ENCODE results near the gene DLL3.
A peak's percentile ranks its signal among the peaks of the same experiment; 100 is the strongest.

Gene DLL3

GRCh38 chr19:39518458-39518857 is 19.7 kb downstream of the DLL3 start:
- no peak for DNase-seq

- no peak for DNase-seq
Observed at GRCh38 chr19:39518975-39519374, 20.2 kb downstream of the DLL3 start.

- DNase-seq: no peak
Observed at GRCh38 chr19:39520541-39521484, 22.1 kb downstream of the DLL3 start.

GRCh38 chr19:39524495-39524894 is 25.7 kb downstream of the DLL3 start:
- DNase-seq: no peak

GRCh38 chr19:39525205-39525604 is 26.5 kb downstream of the DLL3 start:
- DNase-seq: no peak

GRCh38 chr19:39531834-39532232 is 33.1 kb downstream of the DLL3 start:
- no peak for DNase-seq

- DNase-seq: peak; percentile 93
Observed at GRCh38 chr19:39532233-39533002, 33.7 kb downstream of the DLL3 start, which contains the start of gene EID2B. TSS of gene EID2B (minus strand) at chr19:39532852. CDS start at chr19:39532802, 50 bp downstream.

- no peak for DNase-seq
Observed at GRCh38 chr19:39533003-39533512, 34.3 kb downstream of the DLL3 start.

GRCh38 chr19:39533791-39534190 is 35.0 kb downstream of the DLL3 start:
- DNase-seq: no peak

GRCh38 chr19:39539165-39539517 is 40.4 kb downstream of the DLL3 start:
- DNase-seq: peak; percentile 50

GRCh38 chr19:39539518-39540332 is 41.0 kb downstream of the DLL3 start, which contains the start of gene EID2:
TSS of gene EID2 (minus strand) at chr19:39540161. CDS start at chr19:39540079, 82 bp downstream.
- peak; percentile 90 for DNase-seq

GRCh38 chr19:39540333-39540673 is 41.6 kb downstream of the DLL3 start:
- DNase-seq: no peak

- no peak for DNase-seq
Observed at GRCh38 chr19:39542206-39542605, 43.5 kb downstream of the DLL3 start.

GRCh38 chr19:39543477-39543857 is 44.7 kb downstream of the DLL3 start:
- DNase-seq: peak; percentile 17

GRCh38 chr19:39544226-39544903 is 45.6 kb downstream of the DLL3 start:
- peak; percentile 5 for DNase-seq

GRCh38 chr19:39544911-39545310 is 46.2 kb downstream of the DLL3 start:
- DNase-seq: no peak

- no peak for DNase-seq
Observed at GRCh38 chr19:39546599-39546998, 47.9 kb downstream of the DLL3 start.

GRCh38 chr19:39550197-39550596 is 51.5 kb downstream of the DLL3 start:
- DNase-seq: no peak

- no peak for DNase-seq
Observed at GRCh38 chr19:39553082-39553652, 54.4 kb downstream of the DLL3 start.

- no peak for DNase-seq
Observed at GRCh38 chr19:39554701-39555311, 56.1 kb downstream of the DLL3 start.

GRCh38 chr19:39555883-39556282 is 57.1 kb downstream of the DLL3 start:
- no peak for DNase-seq
